Left hindlimb (tissue), 1 donor: Measurements from ENCODE around the gene MBTPS2.
"Not testable (repeated sequence)": the region's sequence is repeated elsewhere in the genome, so short reads cannot be mapped to it uniquely, and the experiment has no call there.

Source experiments
- DNase-seq: peaks from one replicate; pipeline ENCODE4 v3.0.0-alpha.2; 2018

The MBTPS2 gene

GRCh38 chrX:21839334-21840192 is at the start of gene MBTPS2:
Gene MBTPS2 (plus strand): TSS chrX:21839617. CDS start chrX:21839735, 118 bp downstream.
- peak; percentile 90 for DNase-seq

GRCh38 chrX:21798677-21799219 is 40.7 kb upstream of the MBTPS2 start:
- no peak for DNase-seq

- no peak for DNase-seq
These were observed 39.6 kb upstream of the MBTPS2 start for GRCh38 chrX:21799767-21800166.

GRCh38 chrX:21800344-21800770 is 39.1 kb upstream of the MBTPS2 start:
- DNase-seq = no peak

GRCh38 chrX:21802054-21802670 is 37.3 kb upstream of the MBTPS2 start:
- no peak for DNase-seq

GRCh38 chrX:21802839-21803238 is 36.6 kb upstream of the MBTPS2 start:
- no peak for DNase-seq

- DNase-seq = no peak
These were observed 32.7 kb upstream of the MBTPS2 start for GRCh38 chrX:21806691-21807090.

- DNase-seq = no peak
These were observed 27.6 kb upstream of the MBTPS2 start for GRCh38 chrX:21811832-21812231.

GRCh38 chrX:21812628-21813027 is 26.8 kb upstream of the MBTPS2 start:
- DNase-seq = no peak

- no peak for DNase-seq
These were observed 25.6 kb upstream of the MBTPS2 start for GRCh38 chrX:21813612-21814368.

- DNase-seq = no peak
These were observed 23.3 kb upstream of the MBTPS2 start for GRCh38 chrX:21816136-21816535.

- DNase-seq = not testable (repeated sequence)
These were observed 19.2 kb upstream of the MBTPS2 start for GRCh38 chrX:21820170-21820569.

GRCh38 chrX:21821875-21822274 is 17.5 kb upstream of the MBTPS2 start:
- no peak for DNase-seq

GRCh38 chrX:21831496-21831895 is 7.9 kb upstream of the MBTPS2 start:
- no peak for DNase-seq

GRCh38 chrX:21837056-21837455 is 2.4 kb upstream of the MBTPS2 start:
- DNase-seq = no peak

GRCh38 chrX:21838937-21839333 is 482 bp upstream of the MBTPS2 start:
- DNase-seq = no peak

GRCh38 chrX:21840193-21840545 is 752 bp downstream of the MBTPS2 start:
- DNase-seq = no peak

GRCh38 chrX:21843179-21843578 is 3.8 kb downstream of the MBTPS2 start:
- no peak for DNase-seq

- no peak for DNase-seq
These were observed 5.7 kb downstream of the MBTPS2 start for GRCh38 chrX:21845096-21845495.

GRCh38 chrX:21847342-21847741 is 7.9 kb downstream of the MBTPS2 start:
- no peak for DNase-seq

GRCh38 chrX:21853578-21853977 is 14.2 kb downstream of the MBTPS2 start:
- no peak for DNase-seq

GRCh38 chrX:21855937-21856415 is 16.6 kb downstream of the MBTPS2 start, which contains the start of gene YY2:
Gene YY2 (plus strand): TSS chrX:21855987. CDS start chrX:21856485, 498 bp downstream.
- DNase-seq = no peak

- no peak for DNase-seq
These were observed 17.1 kb downstream of the MBTPS2 start for GRCh38 chrX:21856504-21856903.
